SK-N-SH (cell line): ENCODE measurements around the gene UBE3B. TPM values are rescaled to one million over a fixed set of nuclear protein-coding genes. Genes with fewer than 3 reads are reported as not detected.

Experiments
- CTCF ChIA-PET: fragments of 300-600, 350-600 bp; formaldehyde crosslinking; extraction: SDS; loops from one replicate; lab custom pipeline; 2021; lab: Yijun Ruan, JAX
- POLR2A ChIA-PET: fragments of 350-600 bp; sonication (Branson Sonifier 250); formaldehyde crosslinking; extraction: SDS; loops from one replicate; lab custom pipeline; 2020; ENCODE audit warnings: antibody characterized with exemption, inconsistent platforms; lab: Yijun Ruan, JAX
- DNase-seq: peaks from one replicate; pipeline ENCODE4 v3.0.0; 2012
- H2AFZ ChIP-seq: fragments of 200-600 bp; sonication (generic); 2 replicates; pipeline ENCODE4 v1.8.1; 2016; ENCODE audit warnings: antibody characterized with exemption, mild to moderate bottlenecking, low read depth
- H3F3A ChIP-seq: fragments of 200-600 bp; sonication (generic); replicated peaks from 2 replicates; pipeline ENCODE3; 2016; ENCODE audit warnings: antibody characterized with exemption, mild to moderate bottlenecking; ENCODE audit not compliant: insufficient read depth
- H3K27ac ChIP-seq, 2 experiments: fragments of 200-500 bp in 1 of 2; fragments of 200-600 bp in 1 of 2; sonication (Bioruptor generic) in 1 of 2; sonication (generic), shearing (Covaris generic) in 1 of 2; 2 replicates each; pipeline versions ENCODE4 v1.5.1 to v1.6.1; 2014 to 2016; ENCODE audit warnings: low read depth in 2 of 2, inconsistent platforms in 1 of 2, low read length in 1 of 2, mild to moderate bottlenecking in 1 of 2, mixed read lengths in 1 of 2
- H3K27me3 ChIP-seq: fragments of 200-600 bp; sonication (generic), shearing (Covaris generic); 2 replicates; pipeline ENCODE4 v1.6.1; 2016; ENCODE audit warnings: mixed run types; ENCODE audit not compliant: insufficient read depth
- H3K36me3 ChIP-seq, 2 experiments: fragments of 200-500 bp in 1 of 2; fragments of 200-600 bp in 1 of 2; sonication (Bioruptor generic) in 1 of 2; sonication (generic) in 1 of 2; replicated peaks in 1 of 2; 2 replicates each; pipeline versions ENCODE3 to v1.5.1; 2014 to 2016; ENCODE audit warnings: low read length in 1 of 2, mild to moderate bottlenecking in 1 of 2; ENCODE audit not compliant: insufficient read depth in 2 of 2, control insufficient read depth in 1 of 2
- H3K4me1 ChIP-seq, 2 experiments: fragments of 200-500 bp in 1 of 2; fragments of 200-600 bp in 1 of 2; sonication (Bioruptor generic) in 1 of 2; sonication (generic), shearing (Covaris generic) in 1 of 2; 2 replicates each; pipeline versions ENCODE4 v1.5.1 to v1.6.1; 2014 to 2016; ENCODE audit warnings: low read depth in 1 of 2, low read length in 1 of 2, mixed run types in 1 of 2; ENCODE audit not compliant: insufficient read depth in 2 of 2, control insufficient read depth in 1 of 2
- H3K4me2 ChIP-seq: fragments of 200-600 bp; sonication (generic), shearing (Covaris generic); 2 replicates; pipeline ENCODE4 v1.6.1; 2017; ENCODE audit warnings: mixed run types
- H3K4me3 ChIP-seq, 2 experiments: fragments of 200-500 bp in 1 of 2; fragments of 200-600 bp in 1 of 2; sonication (Bioruptor generic) in 1 of 2; sonication (generic), shearing (Covaris generic) in 1 of 2; 2 replicates each; pipeline versions ENCODE4 v1.5.1 to v1.8.1; 2014 to 2016; ENCODE audit warnings: low read depth in 2 of 2, inconsistent platforms in 1 of 2, low read length in 1 of 2, mild to moderate bottlenecking in 1 of 2, mixed read lengths in 1 of 2, moderate library complexity in 1 of 2
- H3K79me2 ChIP-seq: fragments of 200-600 bp; sonication (generic); 2 replicates; pipeline ENCODE4 v1.8.1; 2017; ENCODE audit warnings: mild to moderate bottlenecking; ENCODE audit not compliant: insufficient read depth
- H3K9ac ChIP-seq: fragments of 200-600 bp; sonication (generic); 2 replicates; pipeline ENCODE4 v1.6.1; 2017; ENCODE audit warnings: mixed run types
- H3K9me2 ChIP-seq: fragments of 200-600 bp; sonication (generic); 2 replicates; pipeline ENCODE4 v1.6.1; 2017; ENCODE audit warnings: mixed run types
- H3K9me3 ChIP-seq: fragments of 200-600 bp; sonication (generic); 2 replicates; pipeline ENCODE4 v1.6.1; 2017; ENCODE audit warnings: mixed run types, mild to moderate bottlenecking, moderate library complexity
- H4K20me1 ChIP-seq: fragments of 200-600 bp; sonication (generic); 2 replicates; pipeline ENCODE4 v1.6.1; 2017; ENCODE audit warnings: mild to moderate bottlenecking, mixed run types; ENCODE audit not compliant: insufficient read depth
- CTCF ChIP-seq: fragments of 200-600 bp; sonication (generic); IDR thresholded peaks from 2 replicates; pipeline ENCODE4 v1.6.1; 2017; ENCODE audit warnings: antibody characterized with exemption, mild to moderate bottlenecking, moderate library complexity
- EZH2phosphoT487 ChIP-seq: fragments of 200-600 bp; sonication (generic); IDR thresholded peaks from 2 replicates; pipeline ENCODE4 v1.6.1; 2017; ENCODE audit warnings: low read depth, mixed run types, mild to moderate bottlenecking, antibody characterized with exemption, moderate library complexity, borderline replicate concordance
- JUND ChIP-seq: IDR thresholded peaks from 2 replicates; pipeline ENCODE4 v1.4.0; 2012
- MEF2A ChIP-seq: IDR thresholded peaks from 2 replicates; pipeline ENCODE4 v1.4.0; 2012; ENCODE audit warnings: low read depth, borderline replicate concordance
- RXRA ChIP-seq: IDR thresholded peaks from 2 replicates; pipeline ENCODE4 v1.4.0; 2012; ENCODE audit warnings: low read depth, mild to moderate bottlenecking, borderline replicate concordance
- TEAD4 ChIP-seq: IDR thresholded peaks from 2 replicates; pipeline ENCODE4 v1.4.0; 2012; ENCODE audit warnings: mild to moderate bottlenecking, borderline replicate concordance; ENCODE audit not compliant: insufficient read depth
- YY1 ChIP-seq: IDR thresholded peaks from 2 replicates; pipeline ENCODE4 v1.4.0; 2012; ENCODE audit warnings: low read depth, mild to moderate bottlenecking
- ZBTB33 ChIP-seq: IDR thresholded peaks from 2 replicates; pipeline ENCODE4 v1.4.0; 2012; ENCODE audit warnings: low read depth, borderline replicate concordance
- WGBS: methylation state at CpG from one replicate; pipeline ENCODE4 v1.1.6; 2017; ENCODE audit warnings: low lambda C conversion rate; 5-methylcytosine and 5-hydroxymethylcytosine counted together
- polyA plus RNA-seq, 3 experiments: library from polyadenylated mRNA; depleted of rRNA; stranded (reverse); fragments of >200 nt; gene quantifications; 2 replicates each; pipeline ENCODE4 v1.2.3, GENCODE V29; 2012
- TF ChIP-seq, protein P1 (sequence below): fragments of 150-350 bp; IDR thresholded peaks from 2 replicates; pipeline ENCODE4 v1.6.1; 2017; ENCODE audit warnings: antibody characterized with exemption, low read length, low read depth, borderline replicate concordance
- TF ChIP-seq, protein P2 (sequence below): IDR thresholded peaks from 2 replicates; pipeline ENCODE4 v1.4.0; 2012; ENCODE audit warnings: low read depth

The UBE3B gene
- polyA plus RNA-seq, 1 of the 3 experiments (the other 2 are of a cell fraction) = 28.6 TPM

GRCh38 chr12:109502332-109502731 is 24.9 kb downstream of the UBE3B start:
- 94% methylated on average over 5 of the region's 5 CpGs for WGBS

GRCh38 chr12:109503611-109504010 is 26.2 kb downstream of the UBE3B start:
- Histone ChIP-seq H3K27ac (no peak overlapping the region), H3K9ac (no peak overlapping the region), H3K27me3 (no peaks in the 10 kb centered on the region), H3K9me2 (no peaks in the 10 kb centered on the region), H3K36me3 (peaks cover 50 to 88% of the 10 kb centered on the region in 2 experiments), H2AFZ (no peak overlapping the region), H3K4me3 (no peak overlapping the region), H3K4me2 (no peak overlapping the region), H3F3A (no peaks in the 10 kb centered on the region), H3K4me1 (no peaks in the 10 kb centered on the region; a peak in 1 of 4 replicates), H4K20me1 (no peaks in the 10 kb centered on the region), H3K79me2 (no peaks in the 10 kb centered on the region), H3K9me3 (no peaks in the 10 kb centered on the region)
- TF ChIP-seq, protein P1, sequence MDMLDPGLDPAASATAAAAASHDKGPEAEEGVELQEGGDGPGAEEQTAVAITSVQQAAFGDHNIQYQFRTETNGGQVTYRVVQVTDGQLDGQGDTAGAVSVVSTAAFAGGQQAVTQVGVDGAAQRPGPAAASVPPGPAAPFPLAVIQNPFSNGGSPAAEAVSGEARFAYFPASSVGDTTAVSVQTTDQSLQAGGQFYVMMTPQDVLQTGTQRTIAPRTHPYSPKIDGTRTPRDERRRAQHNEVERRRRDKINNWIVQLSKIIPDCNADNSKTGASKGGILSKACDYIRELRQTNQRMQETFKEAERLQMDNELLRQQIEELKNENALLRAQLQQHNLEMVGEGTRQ = no peak
- no peak for TF ChIP-seq TEAD4
- no peak for TF ChIP-seq JUND
- TF ChIP-seq, protein P2, sequence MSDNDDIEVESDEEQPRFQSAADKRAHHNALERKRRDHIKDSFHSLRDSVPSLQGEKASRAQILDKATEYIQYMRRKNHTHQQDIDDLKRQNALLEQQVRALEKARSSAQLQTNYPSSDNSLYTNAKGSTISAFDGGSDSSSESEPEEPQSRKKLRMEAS = no peak
- TF ChIP-seq RXRA = no peak
- ChIA-PET CTCF (interaction anchor here (1.6 kb wide), 1 partner anchor 341 kb away, joined by 5 read pairs; no protein-coding TSS in a partner anchor), POLR2A (no interaction called here)
- WGBS = 79% methylated on average over 3 of the region's 3 CpGs
- no peak for DNase-seq

More at GRCh38 chr12:109502332-109502731, 24.9 kb downstream of the UBE3B start:
- Histone ChIP-seq H4K20me1 (no peaks in the 10 kb centered on the region), H3K9me2 (no peaks in the 10 kb centered on the region), H2AFZ (no peak overlapping the region), H3K27ac (no peak overlapping the region), H3K4me3 (no peak overlapping the region), H3K27me3 (no peaks in the 10 kb centered on the region), H3K4me1 (no peaks in the 10 kb centered on the region; a peak in 1 of 4 replicates), H3K79me2 (no peaks in the 10 kb centered on the region)
- CTCF ChIA-PET = interaction anchor here (1.3 kb wide), 1 partner anchor 74 kb away, joined by 4 read pairs; no protein-coding TSS in a partner anchor
- POLR2A ChIA-PET = interaction anchor here (0.7 kb wide), 1 partner anchor 384 kb away, joined by 3 read pairs; no protein-coding TSS in a partner anchor
- no peak for TF ChIP-seq YY1
- TF ChIP-seq EZH2phosphoT487 = no peak
- TF ChIP-seq ZBTB33 = no peak
- TF ChIP-seq MEF2A = no peak
- no peak for TF ChIP-seq CTCF
- TF ChIP-seq, all 33 proteins: peak for 0
- Histone ChIP-seq H3K9ac (no peak overlapping the region), H3F3A (no peaks in the 10 kb centered on the region), H3K9me3 (no peaks in the 10 kb centered on the region), H3K36me3 (peaks cover 38 to 88% of the 10 kb centered on the region in 2 experiments), H3K4me2 (no peak overlapping the region)
- no peak for DNase-seq
